ENCODE data around the gene TNKS2. TPM values are rescaled to one million over a fixed set of nuclear protein-coding genes. Genes with fewer than 3 reads are reported as not detected.
"Not testable (repeated sequence)": the region's sequence is repeated elsewhere in the genome, so short reads cannot be mapped to it uniquely, and the experiment has no call there.

TNKS2 gene
- polyA plus RNA-seq, 2 donors: 10.9 to 13.0 TPM

DNA sequence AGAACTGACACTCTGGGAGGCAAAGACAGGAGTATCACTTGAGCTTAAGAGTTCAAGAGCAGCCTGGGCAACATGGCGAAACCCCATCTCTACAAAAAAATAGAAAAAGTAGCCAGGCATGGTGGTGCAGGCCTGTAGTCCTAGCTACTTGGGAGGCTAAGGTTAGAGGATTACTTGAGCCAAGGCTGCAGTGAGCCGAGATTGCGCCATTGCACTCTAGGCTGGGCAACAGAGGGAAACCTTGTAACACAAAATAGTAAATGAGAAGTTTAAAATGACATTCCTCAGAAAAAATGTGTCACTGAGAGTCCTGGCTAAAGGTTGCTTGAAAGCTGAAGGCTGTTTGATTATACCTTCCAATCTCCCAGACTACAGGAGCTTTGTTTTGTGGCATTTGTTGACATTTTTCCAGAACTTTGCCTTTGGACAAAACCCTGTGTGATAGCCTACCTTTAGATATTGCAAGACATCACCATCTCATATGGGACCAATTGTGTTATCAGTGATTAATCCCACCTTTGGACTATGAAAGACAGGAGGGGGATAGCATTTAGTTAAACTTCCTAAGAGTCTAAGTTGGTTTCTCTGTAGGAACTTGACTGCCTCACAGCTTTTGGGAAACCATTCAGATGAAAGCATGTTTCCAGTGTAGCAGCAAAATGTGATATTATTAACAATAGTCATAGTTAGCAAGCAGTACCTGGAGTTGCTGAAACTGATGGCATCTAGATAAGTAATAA lies 5.3 kb downstream of the TNKS2 start:
- Histone ChIP-seq H3K9me3 (ENCODE audit: control insufficient read depth in 2 of 2, insufficient read depth in 1 of 2, low read depth in 1 of 2, low read length in 1 of 2) (no peaks in the 10 kb centered on the region), H3K4me1 (ENCODE audit: control insufficient read depth in 2 of 2, insufficient read depth in 2 of 2, low read length in 1 of 2) (no peaks in the 10 kb centered on the region), H3K4me3 (ENCODE audit: low read depth in 1 of 2, low read length in 2 of 2) (no peak overlapping the region), H3K27me3 (ENCODE audit: control insufficient read depth in 1 of 2, insufficient read depth in 2 of 2, low read length in 2 of 2) (no peaks in the 10 kb centered on the region), H3K27ac (ENCODE audit: low read depth in 2 of 2, low read length in 1 of 2) (no peak overlapping the region), H3K36me3 (ENCODE audit: control insufficient read depth in 2 of 2, insufficient read depth in 2 of 2, low read length in 1 of 2) (no peaks in the 10 kb centered on the region)
- WGBS, 2 donors: 96 to 97% methylated on average over 3 of the region's 3 CpGs

DNA sequence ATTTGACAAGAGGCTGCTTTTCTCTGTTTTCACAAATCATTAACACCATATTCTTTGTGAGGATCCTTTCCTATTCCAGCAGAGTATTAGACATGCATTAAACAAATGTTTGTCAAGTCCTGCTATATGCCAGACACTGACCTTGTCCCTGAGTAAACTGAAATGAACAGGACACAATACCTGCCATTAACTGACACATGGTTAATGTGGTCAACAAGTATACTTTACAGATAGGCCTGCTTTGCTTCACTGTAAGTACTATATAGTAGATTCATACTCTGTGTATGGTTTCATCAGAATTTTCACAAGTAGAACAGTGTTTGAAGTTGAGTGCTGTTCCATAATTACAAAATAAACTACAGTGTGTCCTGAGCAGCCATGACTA lies 5.9 kb downstream of the TNKS2 start:
- no peaks in the 10 kb centered on the region for H3K9me3 ChIP-seq (ENCODE audit: control insufficient read depth in 2 of 2, insufficient read depth in 1 of 2, low read depth in 1 of 2, low read length in 1 of 2)
- H3K36me3 ChIP-seq (ENCODE audit: control insufficient read depth in 2 of 2, insufficient read depth in 2 of 2, low read length in 1 of 2): no peaks in the 10 kb centered on the region
- no peak overlapping the region for H3K4me3 ChIP-seq (ENCODE audit: low read depth in 1 of 2, low read length in 2 of 2)
- H3K27me3 ChIP-seq (ENCODE audit: control insufficient read depth in 1 of 2, insufficient read depth in 2 of 2, low read length in 2 of 2): no peaks in the 10 kb centered on the region
- no peak overlapping the region for H3K27ac ChIP-seq (ENCODE audit: low read depth in 2 of 2, low read length in 1 of 2)
- H3K4me1 ChIP-seq (ENCODE audit: control insufficient read depth in 2 of 2, insufficient read depth in 2 of 2, low read length in 1 of 2): no peaks in the 10 kb centered on the region

- no peak overlapping the region for H3K27ac ChIP-seq (ENCODE audit: low read depth in 2 of 2, low read length in 1 of 2)
- H3K27me3 ChIP-seq (ENCODE audit: control insufficient read depth in 1 of 2, insufficient read depth in 2 of 2, low read length in 2 of 2): no peaks in the 10 kb centered on the region
- H3K4me3 ChIP-seq (ENCODE audit: low read depth in 1 of 2, low read length in 2 of 2): no peak overlapping the region
- no peaks in the 10 kb centered on the region for H3K4me1 ChIP-seq (ENCODE audit: control insufficient read depth in 2 of 2, insufficient read depth in 2 of 2, low read length in 1 of 2)
- H3K36me3 ChIP-seq (ENCODE audit: control insufficient read depth in 2 of 2, insufficient read depth in 2 of 2, low read length in 1 of 2): no peaks in the 10 kb centered on the region
- WGBS, 2 donors: 95% methylated on average over 2 of the region's 2 CpGs
- H3K9me3 ChIP-seq (ENCODE audit: control insufficient read depth in 2 of 2, insufficient read depth in 1 of 2, low read depth in 1 of 2, low read length in 1 of 2): no peaks in the 10 kb centered on the region
These were observed 7.0 kb downstream of the TNKS2 start for GRCh38 chr10:91805110-91805838.

DNA sequence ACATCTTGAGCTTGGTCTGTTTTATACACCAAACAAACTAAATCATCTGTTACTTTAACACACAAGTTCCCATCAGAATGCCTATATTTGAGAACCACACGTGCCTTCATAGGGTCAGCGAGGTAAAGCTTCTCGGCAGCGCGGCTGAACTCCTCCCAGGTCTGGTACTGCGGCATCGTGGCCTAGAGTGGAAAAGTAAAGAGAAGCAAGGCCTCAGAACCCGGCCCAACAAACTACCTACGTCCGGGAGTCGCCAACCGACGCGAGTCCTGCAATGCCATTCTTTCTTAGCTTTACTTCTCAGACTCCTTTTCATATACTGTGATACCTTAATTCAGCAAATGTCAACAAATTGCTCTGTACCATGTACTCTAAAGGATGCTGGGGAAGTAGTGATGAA lies 9.0 kb downstream of the TNKS2 start:
- not testable (repeated sequence) for H3K9me3 ChIP-seq (ENCODE audit: control insufficient read depth in 2 of 2, insufficient read depth in 1 of 2, low read depth in 1 of 2, low read length in 1 of 2); H3K4me3 ChIP-seq (ENCODE audit: low read depth in 1 of 2, low read length in 2 of 2); H3K27ac ChIP-seq (ENCODE audit: low read depth in 2 of 2, low read length in 1 of 2); H3K4me1 ChIP-seq (ENCODE audit: control insufficient read depth in 2 of 2, insufficient read depth in 2 of 2, low read length in 1 of 2); H3K36me3 ChIP-seq (ENCODE audit: control insufficient read depth in 2 of 2, insufficient read depth in 2 of 2, low read length in 1 of 2); H3K27me3 ChIP-seq (ENCODE audit: control insufficient read depth in 1 of 2, insufficient read depth in 2 of 2, low read length in 2 of 2)
- 91% methylated on average over 14 of the region's 14 CpGs for WGBS, 2 donors

DNA sequence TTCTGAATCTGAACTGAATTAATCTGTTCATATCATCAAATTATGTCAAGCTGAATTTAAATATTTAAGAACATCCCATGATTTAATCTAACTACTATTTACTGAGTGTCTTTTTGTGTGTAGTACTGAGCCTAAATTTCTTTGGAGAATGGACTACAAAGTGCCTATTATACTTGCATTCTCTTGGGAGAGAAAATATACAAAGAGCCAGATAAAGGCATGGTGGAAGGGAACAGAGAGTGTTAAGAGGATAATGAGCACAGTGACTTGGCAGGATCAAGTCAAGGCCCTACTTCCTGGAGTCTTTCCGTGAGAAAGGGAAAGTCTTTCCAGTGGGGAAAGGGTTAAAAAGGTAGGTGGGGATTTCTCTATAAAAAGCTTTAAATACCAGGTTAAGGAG lies 15.0 kb downstream of the TNKS2 start:
- Histone ChIP-seq H3K27ac (ENCODE audit: low read depth in 2 of 2, low read length in 1 of 2) (no peak overlapping the region), H3K36me3 (ENCODE audit: control insufficient read depth in 2 of 2, insufficient read depth in 2 of 2, low read length in 1 of 2) (peaks cover 0 to 6% of the 10 kb centered on the region in 2 donors), H3K4me1 (ENCODE audit: control insufficient read depth in 2 of 2, insufficient read depth in 2 of 2, low read length in 1 of 2) (no peaks in the 10 kb centered on the region), H3K9me3 (ENCODE audit: control insufficient read depth in 2 of 2, insufficient read depth in 1 of 2, low read depth in 1 of 2, low read length in 1 of 2) (no peaks in the 10 kb centered on the region), H3K27me3 (ENCODE audit: control insufficient read depth in 1 of 2, insufficient read depth in 2 of 2, low read length in 2 of 2) (no peaks in the 10 kb centered on the region), H3K4me3 (ENCODE audit: low read depth in 1 of 2, low read length in 2 of 2) (no peak overlapping the region)
- 73 to 80% methylated on average over 1 of the region's 1 CpG for WGBS, 2 donors

- H3K27ac ChIP-seq (ENCODE audit: low read depth in 2 of 2, low read length in 1 of 2): no peak overlapping the region
- no peaks in the 10 kb centered on the region for H3K27me3 ChIP-seq (ENCODE audit: control insufficient read depth in 1 of 2, insufficient read depth in 2 of 2, low read length in 2 of 2)
- peaks cover 9 to 10% of the 10 kb centered on the region in 2 donors for H3K36me3 ChIP-seq (ENCODE audit: control insufficient read depth in 2 of 2, insufficient read depth in 2 of 2, low read length in 1 of 2)
- no peaks in the 10 kb centered on the region for H3K9me3 ChIP-seq (ENCODE audit: control insufficient read depth in 2 of 2, insufficient read depth in 1 of 2, low read depth in 1 of 2, low read length in 1 of 2)
- H3K4me3 ChIP-seq (ENCODE audit: low read depth in 1 of 2, low read length in 2 of 2): no peak overlapping the region
- H3K4me1 ChIP-seq (ENCODE audit: control insufficient read depth in 2 of 2, insufficient read depth in 2 of 2, low read length in 1 of 2): no peaks in the 10 kb centered on the region
- WGBS, 2 donors: 65 to 72% methylated on average over 2 of the region's 2 CpGs
These were observed 18.8 kb downstream of the TNKS2 start for GRCh38 chr10:91816981-91817380.

DNA sequence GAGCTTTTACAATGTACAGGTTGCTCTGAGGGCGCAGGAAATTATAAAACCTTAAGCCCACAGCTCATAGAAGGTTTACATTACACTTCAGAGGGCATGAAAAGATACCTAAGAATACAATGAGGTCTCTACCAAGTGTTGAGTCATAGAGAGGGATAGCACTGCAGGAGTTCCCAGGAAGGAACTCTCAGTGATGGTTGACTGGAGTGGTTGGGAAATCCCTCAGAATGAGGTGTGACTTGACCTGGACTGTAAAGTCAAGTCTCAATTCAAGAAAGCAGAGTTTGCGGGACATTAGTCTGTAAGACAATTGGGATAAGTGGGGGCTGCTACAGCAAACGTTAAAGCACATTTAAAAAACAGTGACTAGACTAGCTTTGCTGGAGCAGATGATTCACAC lies 21.9 kb downstream of the TNKS2 start:
- H3K9me3 ChIP-seq (ENCODE audit: control insufficient read depth in 2 of 2, insufficient read depth in 1 of 2, low read depth in 1 of 2, low read length in 1 of 2): no peaks in the 10 kb centered on the region
- H3K4me3 ChIP-seq (ENCODE audit: low read depth in 1 of 2, low read length in 2 of 2): no peak overlapping the region
- 88% methylated on average over 3 of the region's 3 CpGs for WGBS, 2 donors
- no peaks in the 10 kb centered on the region for H3K4me1 ChIP-seq (ENCODE audit: control insufficient read depth in 2 of 2, insufficient read depth in 2 of 2, low read length in 1 of 2)
- H3K36me3 ChIP-seq (ENCODE audit: control insufficient read depth in 2 of 2, insufficient read depth in 2 of 2, low read length in 1 of 2): peaks cover 10 to 13% of the 10 kb centered on the region in 2 donors
- no peaks in the 10 kb centered on the region for H3K27me3 ChIP-seq (ENCODE audit: control insufficient read depth in 1 of 2, insufficient read depth in 2 of 2, low read length in 2 of 2)
- H3K27ac ChIP-seq (ENCODE audit: low read depth in 2 of 2, low read length in 1 of 2): no peak overlapping the region

- WGBS, 2 donors: 93 to 100% methylated on average over 1 of the region's 1 CpG
- Histone ChIP-seq H3K27ac (ENCODE audit: low read depth in 2 of 2, low read length in 1 of 2) (no peak overlapping the region), H3K4me3 (ENCODE audit: low read depth in 1 of 2, low read length in 2 of 2) (no peak overlapping the region), H3K4me1 (ENCODE audit: control insufficient read depth in 2 of 2, insufficient read depth in 2 of 2, low read length in 1 of 2) (no peaks in the 10 kb centered on the region), H3K27me3 (ENCODE audit: control insufficient read depth in 1 of 2, insufficient read depth in 2 of 2, low read length in 2 of 2) (no peaks in the 10 kb centered on the region), H3K9me3 (ENCODE audit: control insufficient read depth in 2 of 2, insufficient read depth in 1 of 2, low read depth in 1 of 2, low read length in 1 of 2) (no peaks in the 10 kb centered on the region), H3K36me3 (ENCODE audit: control insufficient read depth in 2 of 2, insufficient read depth in 2 of 2, low read length in 1 of 2) (peaks cover 7 to 13% of the 10 kb centered on the region in 2 donors)
These were observed 25.9 kb downstream of the TNKS2 start for GRCh38 chr10:91824076-91824475.

DNA sequence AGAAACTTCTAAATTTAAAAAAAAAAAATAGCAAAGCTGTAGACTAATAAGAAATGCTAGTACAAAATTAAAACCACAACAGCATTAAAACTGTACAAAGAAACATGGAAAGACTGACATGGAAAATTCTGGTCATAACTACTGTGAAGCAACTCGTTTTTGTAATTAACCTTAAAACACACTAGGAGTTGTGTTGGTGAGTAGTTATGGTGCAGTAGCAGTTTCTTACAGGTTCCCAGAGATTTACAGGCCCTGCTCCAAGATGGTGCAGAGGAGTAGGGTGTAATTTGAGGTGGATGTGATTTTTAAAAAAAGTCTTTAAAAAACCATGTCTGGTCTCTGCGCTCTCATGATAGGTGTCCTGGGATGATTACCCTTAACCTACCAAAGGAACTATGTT lies 31.0 kb downstream of the TNKS2 start:
- H3K27me3 ChIP-seq (ENCODE audit: control insufficient read depth in 1 of 2, insufficient read depth in 2 of 2, low read length in 2 of 2): no peaks in the 10 kb centered on the region
- H3K4me3 ChIP-seq (ENCODE audit: low read depth in 1 of 2, low read length in 2 of 2): no peak overlapping the region
- H3K4me1 ChIP-seq (ENCODE audit: control insufficient read depth in 2 of 2, insufficient read depth in 2 of 2, low read length in 1 of 2): no peaks in the 10 kb centered on the region
- 76 to 79% methylated on average over 2 of the region's 2 CpGs for WGBS, 2 donors
- no peak overlapping the region for H3K27ac ChIP-seq (ENCODE audit: low read depth in 2 of 2, low read length in 1 of 2)
- H3K36me3 ChIP-seq (ENCODE audit: control insufficient read depth in 2 of 2, insufficient read depth in 2 of 2, low read length in 1 of 2): peaks cover 0 to 3% of the 10 kb centered on the region in 2 donors
- no peaks in the 10 kb centered on the region for H3K9me3 ChIP-seq (ENCODE audit: control insufficient read depth in 2 of 2, insufficient read depth in 1 of 2, low read depth in 1 of 2, low read length in 1 of 2)

GRCh38 chr10:91838199-91838598 lies 40.0 kb downstream of the TNKS2 start:
- Histone ChIP-seq H3K4me1 (ENCODE audit: control insufficient read depth in 2 of 2, insufficient read depth in 2 of 2, low read length in 1 of 2) (no peaks in the 10 kb centered on the region), H3K36me3 (ENCODE audit: control insufficient read depth in 2 of 2, insufficient read depth in 2 of 2, low read length in 1 of 2) (peaks cover 7 to 14% of the 10 kb centered on the region in 2 donors)

More at GRCh38 chr10:91838199-91838598, 40.0 kb downstream of the TNKS2 start:
- 85 to 93% methylated on average over 3 of the region's 3 CpGs for WGBS, 2 donors
- H3K27me3 ChIP-seq (ENCODE audit: control insufficient read depth in 1 of 2, insufficient read depth in 2 of 2, low read length in 2 of 2): no peaks in the 10 kb centered on the region
- no peak overlapping the region for H3K4me3 ChIP-seq (ENCODE audit: low read depth in 1 of 2, low read length in 2 of 2)
- no peaks in the 10 kb centered on the region for H3K9me3 ChIP-seq (ENCODE audit: control insufficient read depth in 2 of 2, insufficient read depth in 1 of 2, low read depth in 1 of 2, low read length in 1 of 2)
- H3K27ac ChIP-seq (ENCODE audit: low read depth in 2 of 2, low read length in 1 of 2): no peak overlapping the region
